ENCODE results near the gene FAM89B. TPM values are rescaled to one million over a fixed set of nuclear protein-coding genes. Genes with fewer than 3 reads are reported as not detected.

The FAM89B gene
- total RNA-seq, 1 donor from 2014 or later, result 56.1 TPM

DNA sequence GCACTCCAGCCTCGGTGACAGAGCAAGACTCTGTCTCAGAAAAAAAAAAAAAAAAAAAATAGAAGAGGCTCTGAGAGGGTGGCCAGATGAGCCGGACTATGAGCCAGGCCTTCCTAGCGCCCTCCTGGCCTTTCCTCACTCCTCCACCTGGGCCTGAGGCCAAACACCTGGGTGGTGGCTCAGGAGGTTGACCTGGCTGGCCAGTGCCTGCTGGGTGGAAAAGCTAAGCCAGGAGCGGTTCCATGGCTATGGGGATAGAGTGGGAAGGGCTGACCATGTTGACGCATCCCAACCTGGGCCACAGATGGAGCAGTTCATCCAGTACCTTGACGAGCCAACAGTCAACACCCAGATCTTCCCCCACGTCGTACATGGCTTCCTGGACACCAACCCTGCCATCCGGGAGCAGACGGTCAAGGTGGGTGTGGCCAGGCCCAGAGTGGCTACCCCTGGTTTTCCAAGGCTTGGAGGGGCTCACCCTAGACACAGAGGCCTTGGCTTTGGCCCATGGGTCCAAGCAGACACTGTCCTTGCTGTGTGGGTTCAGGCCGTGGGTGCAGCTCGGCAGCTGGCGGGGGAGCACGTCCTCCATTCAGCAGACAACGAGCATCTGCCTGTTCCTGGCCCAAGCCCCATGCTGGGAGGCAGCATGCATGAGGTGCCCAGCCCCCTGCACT, 39.8 kb upstream of the FAM89B start:
- Mint-ChIP-seq H3K27ac (no peak overlapping the region), H3K36me3 (peaks cover 13% of the 10 kb centered on the region), H3K4me3 (no peak overlapping the region), H3K9me3 (no peaks in the 10 kb centered on the region), H3K27me3 (no peaks in the 10 kb centered on the region), H3K4me1 (ENCODE audit: unreplicated experiment) (peaks cover 4% of the 10 kb centered on the region)
- TF ChIP-seq, protein P1, sequence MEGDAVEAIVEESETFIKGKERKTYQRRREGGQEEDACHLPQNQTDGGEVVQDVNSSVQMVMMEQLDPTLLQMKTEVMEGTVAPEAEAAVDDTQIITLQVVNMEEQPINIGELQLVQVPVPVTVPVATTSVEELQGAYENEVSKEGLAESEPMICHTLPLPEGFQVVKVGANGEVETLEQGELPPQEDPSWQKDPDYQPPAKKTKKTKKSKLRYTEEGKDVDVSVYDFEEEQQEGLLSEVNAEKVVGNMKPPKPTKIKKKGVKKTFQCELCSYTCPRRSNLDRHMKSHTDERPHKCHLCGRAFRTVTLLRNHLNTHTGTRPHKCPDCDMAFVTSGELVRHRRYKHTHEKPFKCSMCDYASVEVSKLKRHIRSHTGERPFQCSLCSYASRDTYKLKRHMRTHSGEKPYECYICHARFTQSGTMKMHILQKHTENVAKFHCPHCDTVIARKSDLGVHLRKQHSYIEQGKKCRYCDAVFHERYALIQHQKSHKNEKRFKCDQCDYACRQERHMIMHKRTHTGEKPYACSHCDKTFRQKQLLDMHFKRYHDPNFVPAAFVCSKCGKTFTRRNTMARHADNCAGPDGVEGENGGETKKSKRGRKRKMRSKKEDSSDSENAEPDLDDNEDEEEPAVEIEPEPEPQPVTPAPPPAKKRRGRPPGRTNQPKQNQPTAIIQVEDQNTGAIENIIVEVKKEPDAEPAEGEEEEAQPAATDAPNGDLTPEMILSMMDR (conservative IDR thresholded peaks at IDR 0.05), result no peak
- no peak for DNase-seq (ENCODE audit: extremely low spot score, unreplicated experiment)

DNA sequence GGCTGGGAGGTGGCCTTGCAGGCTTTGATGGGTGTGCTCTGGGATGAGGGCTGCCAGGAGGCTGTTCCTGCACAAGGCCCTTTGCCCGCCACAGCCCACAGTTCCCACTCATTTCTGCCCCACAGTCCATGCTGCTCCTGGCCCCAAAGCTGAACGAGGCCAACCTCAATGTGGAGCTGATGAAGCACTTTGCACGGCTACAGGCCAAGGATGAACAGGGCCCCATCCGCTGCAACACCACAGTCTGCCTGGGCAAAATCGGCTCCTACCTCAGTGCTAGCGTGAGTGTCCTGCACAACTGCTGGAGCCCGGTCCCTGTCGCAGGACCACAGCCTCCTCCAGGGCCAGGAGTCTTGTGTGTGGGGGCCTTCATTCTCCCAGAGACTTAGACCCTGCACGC, 37.2 kb upstream of the FAM89B start:
- Mint-ChIP-seq H3K9me3 (no peaks in the 10 kb centered on the region), H3K4me1 (ENCODE audit: unreplicated experiment) (no peaks in the 10 kb centered on the region), H3K27me3 (no peaks in the 10 kb centered on the region), H3K36me3 (peaks cover 8% of the 10 kb centered on the region), H3K27ac (no peak overlapping the region), H3K4me3 (no peak overlapping the region)
- TF ChIP-seq, protein P1 (conservative IDR thresholded peaks at IDR 0.05), result no peak
- no peak for DNase-seq (ENCODE audit: extremely low spot score, unreplicated experiment)

DNA sequence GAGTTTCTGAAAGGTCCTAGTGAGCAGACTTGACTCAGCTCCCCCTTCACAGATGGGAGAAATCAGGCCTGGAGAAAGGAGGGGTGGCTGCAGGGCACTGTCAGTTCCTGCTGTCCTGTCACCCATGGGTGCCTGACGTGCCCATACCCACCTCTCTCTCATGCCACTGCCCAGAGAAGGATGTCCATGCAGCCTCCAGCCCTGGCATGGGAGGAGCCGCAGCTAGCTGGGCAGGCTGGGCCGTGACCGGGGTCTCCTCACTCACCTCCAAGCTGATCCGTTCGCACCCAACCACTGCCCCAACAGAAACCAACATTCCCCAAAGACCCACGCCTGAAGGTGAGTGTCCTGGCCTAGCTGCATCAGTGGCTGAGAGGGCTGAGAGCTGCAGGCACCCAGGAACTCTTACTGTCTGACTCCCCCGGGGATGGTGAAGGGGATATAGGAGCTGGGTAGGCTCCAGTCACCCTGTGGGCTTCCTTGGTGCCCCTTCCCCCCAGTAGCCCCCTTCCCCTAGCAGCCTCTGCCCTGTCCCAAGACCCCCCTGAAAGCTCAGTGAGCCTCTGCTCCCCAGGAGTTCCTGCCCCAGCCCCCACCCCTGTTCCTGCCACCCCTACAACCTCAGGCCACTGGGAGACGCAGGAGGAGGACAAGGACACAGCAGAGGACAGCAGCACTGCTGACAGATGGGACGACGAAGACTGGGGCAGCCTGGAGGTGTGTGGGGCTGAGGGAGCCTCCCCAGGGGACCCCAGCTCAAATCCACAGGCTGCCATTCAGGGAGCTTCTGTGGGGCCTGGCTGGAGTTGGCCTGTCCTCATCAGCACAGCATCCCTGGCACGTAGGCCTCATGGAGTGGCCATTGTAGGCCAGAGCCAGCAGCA, 35.7 kb upstream of the FAM89B start:
- peaks cover 6% of the 10 kb centered on the region for H3K36me3 Mint-ChIP-seq
- no peak overlapping the region for H3K4me3 Mint-ChIP-seq
- DNase-seq (ENCODE audit: extremely low spot score, unreplicated experiment), result no peak
- no peaks in the 10 kb centered on the region for H3K9me3 Mint-ChIP-seq
- no peaks in the 10 kb centered on the region for H3K27me3 Mint-ChIP-seq
- TF ChIP-seq, protein P1 (conservative IDR thresholded peaks at IDR 0.05), result no peak
- H3K27ac Mint-ChIP-seq, result no peak overlapping the region
- H3K4me1 Mint-ChIP-seq (ENCODE audit: unreplicated experiment), result peaks cover 8% of the 10 kb centered on the region

DNA sequence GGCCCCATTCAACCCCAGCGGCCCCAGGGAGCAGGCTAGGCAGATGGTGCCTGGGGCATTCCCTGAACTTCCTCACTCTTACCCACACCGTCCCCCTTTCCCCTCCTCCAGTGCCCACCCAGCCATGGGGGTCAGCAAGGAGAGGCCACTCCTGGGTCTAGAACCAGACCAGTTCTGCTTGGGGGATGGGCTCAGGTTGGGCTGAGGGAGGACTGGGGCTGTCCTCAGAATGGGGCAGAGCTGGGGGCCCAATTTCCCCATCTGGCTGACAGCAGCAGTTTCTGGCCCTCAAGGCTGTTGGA, 35.1 kb upstream of the FAM89B start:
- TF ChIP-seq, protein P1 (conservative IDR thresholded peaks at IDR 0.05), result no peak
- H3K27me3 Mint-ChIP-seq, result peaks cover 4% of the 10 kb centered on the region
- no peak overlapping the region for H3K27ac Mint-ChIP-seq
- no peak for DNase-seq (ENCODE audit: extremely low spot score, unreplicated experiment)
- H3K4me1 Mint-ChIP-seq (ENCODE audit: unreplicated experiment), result peaks cover 12% of the 10 kb centered on the region
- H3K9me3 Mint-ChIP-seq, result no peaks in the 10 kb centered on the region
- H3K4me3 Mint-ChIP-seq, result no peak overlapping the region
- peaks cover 6% of the 10 kb centered on the region for H3K36me3 Mint-ChIP-seq

DNA sequence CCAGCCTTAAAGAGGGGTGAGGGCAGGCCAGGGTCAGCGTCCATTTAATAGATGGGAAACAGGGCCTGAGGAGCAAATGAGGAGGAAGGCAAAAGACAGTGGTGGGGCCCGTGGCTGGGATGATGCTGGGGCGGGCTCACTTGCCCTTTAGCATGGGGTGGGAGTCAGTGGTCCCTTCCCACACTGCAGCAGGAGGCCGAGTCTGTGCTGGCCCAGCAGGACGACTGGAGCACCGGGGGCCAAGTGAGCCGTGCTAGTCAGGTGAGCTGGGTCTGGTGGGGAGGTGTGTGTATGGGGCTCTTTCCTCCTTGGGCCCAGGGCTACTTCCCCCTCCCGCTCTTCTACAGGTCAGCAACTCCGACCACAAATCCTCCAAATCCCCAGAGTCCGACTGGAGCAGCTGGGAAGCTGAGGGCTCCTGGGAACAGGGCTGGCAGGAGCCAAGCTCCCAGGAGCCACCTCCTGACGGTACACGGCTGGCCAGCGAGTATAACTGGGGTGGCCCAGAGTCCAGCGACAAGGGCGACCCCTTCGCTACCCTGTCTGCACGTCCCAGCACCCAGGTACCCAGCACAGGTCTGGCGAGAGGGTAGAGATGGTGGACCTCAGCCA, 34.6 kb upstream of the FAM89B start:
- Mint-ChIP-seq H3K4me1 (ENCODE audit: unreplicated experiment) (peaks cover 12% of the 10 kb centered on the region), H3K4me3 (no peak overlapping the region), H3K27me3 (peaks cover 4% of the 10 kb centered on the region), H3K27ac (no peak overlapping the region), H3K9me3 (no peaks in the 10 kb centered on the region), H3K36me3 (peaks cover 8% of the 10 kb centered on the region)
- DNase-seq (ENCODE audit: extremely low spot score, unreplicated experiment), result no peak
- TF ChIP-seq, protein P1 (conservative IDR thresholded peaks at IDR 0.05), result no peak

Measured in type B pancreatic cell (in vitro differentiated cells).